Panc1 (cell line): ENCODE measurements around the gene MIF. TPM values are rescaled to one million over a fixed set of nuclear protein-coding genes. Genes with fewer than 3 reads are reported as not detected.
"Not testable (repeated sequence)": the region's sequence is repeated elsewhere in the genome, so short reads cannot be mapped to it uniquely, and the experiment has no call there.

ENCODE experiments used
- ATAC-seq: fragments of 200-7000 bp; cut with Tn5 transposase; 2 replicates; pipeline ENCODE4 v1.9.1; 2020; ENCODE audit warnings: mild to moderate bottlenecking, moderate library complexity
- BruUV-seq: library from RNA; stranded (reverse); fragments of 400-500 nt; replicated peaks from 2 replicates; lab custom pipeline; 2021; lab: Mats Ljungman, UMichigan
- CTCF ChIA-PET: fragments of 300-600 bp; sonication (Branson Sonifier 250); formaldehyde crosslinking; loops from one replicate; lab custom pipeline; 2022; ENCODE audit warnings: antibody characterized with exemption; lab: Charles Lee
- POLR2A ChIA-PET: fragments of 300-600 bp; sonication (Branson Sonifier 250); formaldehyde crosslinking; loops from one replicate; lab custom pipeline; 2022; ENCODE audit warnings: antibody characterized with exemption; lab: Charles Lee
- DNase-seq: peaks from one replicate; pipeline ENCODE4 v3.0.0-alpha.2; 2010; ENCODE audit warnings: low read depth, low spot score
- H3K27ac ChIP-seq: 2 replicates; pipeline ENCODE4 v1.5.1; 2011; ENCODE audit warnings: mild to moderate bottlenecking, low read length, inconsistent platforms
- H3K27me3 ChIP-seq: fragments of 200-500 bp; sonication (Bioruptor generic); 2 replicates; pipeline ENCODE4 v1.6.0; 2014; ENCODE audit warnings: low read length, inconsistent platforms; ENCODE audit not compliant: control insufficient read depth, insufficient read depth
- H3K36me3 ChIP-seq: fragments of 200-500 bp; sonication (Bioruptor generic); 2 replicates; pipeline ENCODE4 v1.5.1; 2014; ENCODE audit warnings: inconsistent platforms, mild to moderate bottlenecking, low read length, moderate library complexity; ENCODE audit not compliant: control insufficient read depth, insufficient read depth
- H3K4me1 ChIP-seq: 2 replicates; pipeline ENCODE4 v1.5.1; 2011; ENCODE audit warnings: inconsistent platforms, mild to moderate bottlenecking, low read length, moderate library complexity; ENCODE audit not compliant: control insufficient read depth, insufficient read depth
- H3K4me3 ChIP-seq, 2 experiments: 2 replicates each; pipeline ENCODE4 v1.5.1; 2011 to 2012; ENCODE audit warnings: low read depth in 2 of 2, low read length in 2 of 2, mild to moderate bottlenecking in 2 of 2, inconsistent platforms in 1 of 2, moderate library complexity in 1 of 2
- H3K9me3 ChIP-seq: fragments of 200-500 bp; sonication (Bioruptor generic); 2 replicates; pipeline ENCODE4 v1.5.1; 2014; ENCODE audit warnings: low read depth, mild to moderate bottlenecking, inconsistent platforms, low read length, moderate library complexity; ENCODE audit not compliant: control insufficient read depth, insufficient read depth
- CTCF ChIP-seq: fragments of 450-650 bp; IDR thresholded peaks from 2 replicates; pipeline ENCODE4 v1.5.1; 2017; ENCODE audit warnings: mild to moderate bottlenecking
- POLR2AphosphoS5 ChIP-seq: IDR thresholded peaks from 2 replicates; pipeline ENCODE4 v1.6.1; 2012; ENCODE audit warnings: mild to moderate bottlenecking, low read depth, low read length, moderate library complexity
- REST ChIP-seq, 2 experiments: IDR thresholded peaks; 2 replicates each; pipeline ENCODE4 v1.6.1; 2011 to 2012; ENCODE audit warnings: low read depth in 2 of 2, control low read depth in 1 of 2, low read length in 1 of 2, mild to moderate bottlenecking in 1 of 2, moderate library complexity in 1 of 2; ENCODE audit not compliant: insufficient read depth in 1 of 2
- SIN3A ChIP-seq: IDR thresholded peaks from 2 replicates; pipeline ENCODE4 v1.6.1; 2012; ENCODE audit warnings: low read depth, mild to moderate bottlenecking, low read length, moderate library complexity, borderline replicate concordance; ENCODE audit not compliant: insufficient read depth
- TCF7L2 ChIP-seq: IDR thresholded peaks from 2 replicates; pipeline ENCODE4 v1.6.1; 2011; ENCODE audit warnings: mild to moderate bottlenecking, low read depth, low read length, inconsistent platforms
- in situ Hi-C: cut with HindIII; loops from 2 replicates; pipeline ENCODE4 v1.10.0; 2016; ENCODE audit warnings: low sequenced_read_pairs, low pct_unique_long_range_greater_than_20kb
- intact Hi-C: fragments of 100-400 bp; cut with micrococcal nuclease; formaldehyde crosslinking; loops from one replicate; pipeline ENCODE4 v1.10.0; 2022; ENCODE audit not compliant: unreplicated experiment
- total RNA-seq: library from RNA; stranded (reverse); gene quantifications from one replicate; pipeline ENCODE4 v1.2.1, GENCODE V29; 2021; ENCODE audit not compliant: unreplicated experiment

The MIF gene
- total RNA-seq, 1 experiment from 2014 or later = 936 TPM

GRCh38 chr22:23904573-23905254, 10.5 kb downstream of the MIF start:
- ATAC-seq (no peak), DNase-seq (no peak)
- intact Hi-C loops (no loop called here), in situ Hi-C loops (no loop called here)
- H3K9me3 ChIP-seq = no peaks in the 10 kb centered on the region; the same call in 1 of the 2 replicates
- no peak overlapping the region for H3K4me3 ChIP-seq
- POLR2A ChIA-PET = no interaction called here
- BruUV-seq = no TSS peak
- H3K4me1 ChIP-seq = no peaks in the 10 kb centered on the region; the same call in 1 of the 2 replicates
- TF ChIP-seq SIN3A = no peak
- no peak for TF ChIP-seq REST (IDR thresholded peaks at IDR 0.05; ENCODE audit: insufficient read depth in 1 of 2, low read depth in 2 of 2, low read length in 1 of 2)
- no peak for TF ChIP-seq CTCF
- TF ChIP-seq POLR2AphosphoS5 = no peak
- no peak for TF ChIP-seq TCF7L2
- H3K27ac ChIP-seq = no peak overlapping the region
- no peaks in the 10 kb centered on the region for H3K27me3 ChIP-seq
- no peaks in the 10 kb centered on the region for H3K36me3 ChIP-seq
- CTCF ChIA-PET = no interaction called here

GRCh38 chr22:23906641-23907040, 12.5 kb downstream of the MIF start:
- ChIA-PET CTCF (no interaction called here), POLR2A (no interaction called here)
- no peak for TF ChIP-seq SIN3A
- TF ChIP-seq REST (IDR thresholded peaks at IDR 0.05; ENCODE audit: insufficient read depth in 1 of 2, low read depth in 2 of 2, low read length in 1 of 2) = no peak
- TF ChIP-seq POLR2AphosphoS5 = no peak
- TF ChIP-seq TCF7L2 = no peak
- TF ChIP-seq CTCF = no peak
- H3K4me3 ChIP-seq = no peak overlapping the region
- no peaks in the 10 kb centered on the region for H3K9me3 ChIP-seq
- no peaks in the 10 kb centered on the region; the same call in 1 of the 2 replicates for H3K4me1 ChIP-seq
- no peak overlapping the region for H3K27ac ChIP-seq
- in situ Hi-C loops = no loop called here
- BruUV-seq = no TSS peak
- no peaks in the 10 kb centered on the region for H3K27me3 ChIP-seq
- DNase-seq (no peak), ATAC-seq (no peak)
- no peaks in the 10 kb centered on the region for H3K36me3 ChIP-seq
- intact Hi-C loops = no loop called here

- H3K4me1 ChIP-seq, POLR2A ChIA-PET, DNase-seq, intact Hi-C loops, ATAC-seq, H3K27me3 ChIP-seq, H3K4me3 ChIP-seq, in situ Hi-C loops, CTCF ChIA-PET, H3K27ac ChIP-seq, BruUV-seq, H3K9me3 ChIP-seq, H3K36me3 ChIP-seq: not testable (repeated sequence)
These were observed 13.2 kb downstream of the MIF start for GRCh38 chr22:23907423-23907822.
